HG02588 (cell line): ENCODE measurements around the gene FAM174C.
"Not testable (repeated sequence)": the region's sequence is repeated elsewhere in the genome, so short reads cannot be mapped to it uniquely, and the experiment has no call there.

Source experiments
- ATAC-seq: cut with Tn5 transposase; IDR thresholded peaks from one replicate; pipeline ENCODE4 v1.9.1; 2021; ENCODE audit warnings: mild to moderate bottlenecking, moderate library complexity; ENCODE audit not compliant: unreplicated experiment

FAM174C gene

DNA sequence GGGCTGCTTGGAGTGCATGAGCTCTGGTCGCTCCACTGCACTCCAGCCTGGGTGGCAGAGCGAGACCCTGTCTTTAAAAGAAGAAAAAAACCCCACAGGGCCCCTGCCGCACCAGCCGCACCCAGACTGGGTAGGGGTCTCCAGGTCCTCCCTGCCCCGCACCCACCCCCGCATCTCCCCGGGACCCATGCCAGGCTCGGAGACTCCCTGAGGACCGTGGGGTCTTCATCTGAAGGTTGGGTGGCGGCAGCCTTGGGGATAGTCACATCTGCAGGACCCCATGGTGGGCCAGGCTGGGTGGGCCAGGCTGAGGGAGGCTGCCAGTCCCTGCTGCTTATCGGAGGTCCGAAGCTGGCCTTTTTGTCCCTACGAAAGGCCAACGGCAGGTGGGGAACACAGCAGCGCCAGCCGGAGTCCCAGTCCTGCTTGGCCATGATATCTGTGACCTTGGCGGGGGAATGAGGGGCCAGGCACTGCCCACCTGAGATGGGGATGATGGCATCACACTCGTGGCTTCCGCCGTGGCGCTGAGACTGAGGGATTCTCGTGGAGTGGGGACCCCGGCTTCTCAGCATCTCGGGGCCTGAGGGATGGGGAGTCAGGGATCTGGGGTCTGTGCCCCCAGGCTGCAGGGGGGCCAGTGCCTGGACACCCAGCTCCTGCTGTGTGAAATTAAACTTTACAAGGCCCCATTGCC is 21.4 kb downstream of the FAM174C start:
- no peak for ATAC-seq

DNA sequence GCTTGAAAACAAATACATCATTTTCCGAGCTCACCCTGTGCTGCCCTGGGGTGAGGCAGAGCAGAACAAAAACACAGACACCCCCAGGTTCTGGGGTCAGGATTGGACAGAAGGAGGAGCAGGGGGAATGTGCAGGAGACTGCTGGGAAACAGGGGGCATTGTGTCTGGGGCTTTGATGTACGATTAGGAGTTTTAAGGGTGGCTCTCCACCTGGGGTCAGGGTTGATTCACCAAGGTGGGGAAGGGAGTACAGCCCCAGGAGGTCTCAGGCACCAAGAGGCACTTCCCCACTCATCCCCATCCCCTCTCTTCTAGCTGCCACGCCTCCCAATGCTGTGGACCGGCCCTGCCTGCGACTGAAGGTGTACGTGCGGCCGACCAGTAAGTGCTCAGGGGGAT is 22.9 kb downstream of the FAM174C start:
- ATAC-seq, result no peak

- ATAC-seq, result no peak
Measured at GRCh38 chr19:1299801-1300200, 24.5 kb downstream of the FAM174C start.

DNA sequence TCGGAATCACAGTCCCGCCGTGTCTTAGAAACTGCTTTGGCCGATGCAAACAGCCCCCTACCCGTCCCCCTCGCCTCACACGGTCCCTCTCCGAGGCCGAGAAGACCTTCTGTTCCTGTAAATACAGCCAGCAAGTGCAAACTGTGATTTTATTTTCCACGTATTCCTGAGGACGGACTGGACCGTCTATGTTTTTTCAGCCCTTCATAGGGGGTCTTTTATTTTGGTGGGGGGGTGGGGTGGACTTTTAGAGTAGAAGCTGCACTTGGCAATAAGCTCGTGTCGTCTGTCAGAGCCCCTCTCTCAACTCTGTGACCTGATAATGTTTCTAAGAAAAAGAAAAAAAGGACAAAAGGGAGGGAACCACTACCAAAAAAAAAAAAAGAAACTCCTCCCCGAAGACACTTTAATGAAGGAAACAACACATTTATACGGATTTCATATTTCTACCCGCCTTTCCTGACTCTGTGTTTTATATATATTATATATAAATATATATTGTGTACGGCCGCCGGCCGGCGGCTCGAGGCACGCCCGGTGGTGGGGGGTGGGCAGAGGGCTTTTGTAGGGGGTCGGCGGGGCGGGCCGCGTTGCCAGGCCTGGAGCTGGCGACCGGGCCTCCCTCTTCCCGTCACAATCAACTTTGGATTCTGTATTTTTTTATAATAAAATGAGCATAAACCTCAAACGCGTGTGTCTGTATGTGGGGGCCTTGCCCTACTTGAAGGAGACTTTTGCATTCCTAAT is 25.6 kb downstream of the FAM174C start:
- ATAC-seq, result no peak

GRCh38 chr19:1302533-1303239 is 27.4 kb downstream of the FAM174C start:
- no peak for ATAC-seq

DNA sequence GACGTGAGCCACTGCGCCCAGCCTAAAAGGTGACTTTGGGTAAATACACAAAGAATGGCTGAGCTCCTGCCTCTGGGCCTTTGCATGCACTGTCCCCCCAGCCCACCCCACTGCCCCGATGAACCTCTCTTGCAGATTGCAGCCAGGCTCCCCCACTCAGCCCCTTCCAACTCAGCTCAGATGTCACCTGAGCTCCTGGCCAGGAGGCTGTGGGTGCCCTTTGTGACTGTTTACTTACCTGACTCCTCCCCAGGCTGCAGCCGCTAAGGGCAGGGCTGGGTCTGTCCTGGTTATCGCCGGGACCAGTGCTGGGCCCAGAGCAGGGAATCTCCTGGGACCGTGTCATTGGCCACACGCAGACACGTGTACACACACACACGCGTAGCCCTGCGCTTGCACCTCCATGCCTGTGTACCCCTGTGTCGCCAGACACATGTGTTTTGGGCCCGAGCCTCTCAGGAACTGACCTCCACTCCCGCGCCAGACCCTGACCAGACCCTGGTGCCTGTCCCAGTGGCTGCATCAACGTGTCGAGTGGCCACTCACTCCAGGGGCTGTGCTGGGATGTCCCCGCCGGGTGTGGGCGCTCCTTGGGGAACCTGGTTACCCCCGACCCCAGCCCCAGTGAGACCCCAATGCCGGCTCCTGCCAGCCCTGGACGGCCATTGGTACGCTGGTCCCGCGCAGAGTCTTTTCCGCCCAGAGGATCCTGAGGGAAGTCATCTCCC is 29.0 kb downstream of the FAM174C start:
- ATAC-seq, result no peak

- ATAC-seq, result not testable (repeated sequence)
Measured at GRCh38 chr19:1305354-1305753, 30.0 kb downstream of the FAM174C start.

GRCh38 chr19:1307320-1307719 is 32.0 kb downstream of the FAM174C start:
- no peak for ATAC-seq

- ATAC-seq, result no peak
Measured at GRCh38 chr19:1307755-1308303, 32.5 kb downstream of the FAM174C start.

GRCh38 chr19:1308718-1309117 is 33.4 kb downstream of the FAM174C start:
- ATAC-seq, result no peak

GRCh38 chr19:1309977-1310852 is 34.9 kb downstream of the FAM174C start:
- ATAC-seq, result no peak

DNA sequence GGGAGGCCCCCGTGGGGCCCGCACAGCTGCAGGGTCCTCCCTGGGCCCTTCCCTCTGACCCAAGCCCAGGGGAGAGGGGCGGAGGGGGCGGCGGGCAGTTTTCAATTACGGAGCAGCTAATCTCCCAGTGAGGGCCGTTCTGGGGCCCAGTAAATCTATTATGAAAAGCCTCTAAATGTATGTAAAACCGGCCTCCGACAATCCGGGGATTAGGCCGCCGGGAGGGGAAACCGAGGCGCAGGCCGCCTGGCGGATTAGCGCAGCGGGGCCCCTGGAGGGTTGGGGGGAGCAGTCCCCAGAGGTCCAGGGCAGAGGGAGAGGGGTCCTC is 35.5 kb downstream of the FAM174C start:
- no peak for ATAC-seq

DNA sequence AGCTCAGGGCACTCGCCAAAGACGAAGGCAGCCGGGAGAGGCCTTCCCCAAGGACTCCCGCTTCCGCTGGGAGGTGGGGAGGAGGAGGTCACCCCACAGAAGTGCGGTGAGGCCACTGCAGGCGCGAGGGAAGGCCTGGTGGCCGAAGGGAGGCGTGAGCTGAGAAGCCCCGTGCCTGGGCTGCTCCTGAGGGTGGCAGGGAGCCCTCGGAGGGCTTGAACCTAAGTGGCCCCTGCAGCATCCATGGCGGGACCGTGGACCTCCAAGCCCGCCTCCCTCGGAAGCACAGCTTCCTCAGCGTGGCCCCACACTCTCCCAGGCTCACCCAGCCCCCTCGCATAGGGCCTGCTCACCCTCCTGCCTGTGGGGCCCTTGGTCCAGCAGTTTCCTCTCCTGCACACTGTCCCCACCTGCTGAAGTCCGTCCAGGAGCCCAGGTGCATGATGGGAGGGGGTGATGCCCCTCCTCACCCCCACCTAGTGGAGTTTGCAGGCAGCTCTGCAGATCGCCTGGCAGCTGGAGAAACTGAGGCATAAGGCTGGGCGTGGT is 36.3 kb downstream of the FAM174C start:
- ATAC-seq, result no peak

- ATAC-seq, result no peak
Measured at GRCh38 chr19:1312767-1313694, 37.7 kb downstream of the FAM174C start.

GRCh38 chr19:1313695-1314613 is 38.6 kb downstream of the FAM174C start:
- no peak for ATAC-seq

GRCh38 chr19:1315470-1316166 is 40.3 kb downstream of the FAM174C start:
- ATAC-seq, result no peak

GRCh38 chr19:1316466-1316865 is 41.1 kb downstream of the FAM174C start:
- no peak for ATAC-seq
